ENCODE results near the gene SUMO3. TPM values are rescaled to one million over a fixed set of nuclear protein-coding genes. Genes with fewer than 3 reads are reported as not detected.

SUMO3 gene
- total RNA-seq, 3 donors from 2014 or later, result 68.9 to 76.9 (median 69.4) TPM

GRCh38 chr21:44778499-44778911, 39.4 kb downstream of the SUMO3 start:
- intact Hi-C loops (cut with DNase I, micrococcal nuclease), result no loop called here
- TF ChIP-seq CTCF (IDR thresholded peaks at IDR 0.05), result no peak
- DNase-seq, result no peak
- Histone ChIP-seq H3K9me3 (no peaks in the 10 kb centered on the region), H3K4me1 (ENCODE audit: low read depth) (no peaks in the 10 kb centered on the region), H3K36me3 (ENCODE audit: low read depth) (no peaks in the 10 kb centered on the region), H3K4me3 (no peak overlapping the region)
- ATAC-seq, result peak; percentile 88

- TF ChIP-seq CTCF (IDR thresholded peaks at IDR 0.05), result no peak
- H3K36me3 ChIP-seq (ENCODE audit: low read depth), result no peaks in the 10 kb centered on the region
- ATAC-seq (no peak), DNase-seq (no peak)
- intact Hi-C loops (cut with DNase I, micrococcal nuclease), result no loop called here
- H3K4me1 ChIP-seq (ENCODE audit: low read depth), result no peaks in the 10 kb centered on the region
- H3K4me3 ChIP-seq, result no peak overlapping the region
- H3K9me3 ChIP-seq, result no peaks in the 10 kb centered on the region
These were observed 39.8 kb downstream of the SUMO3 start for GRCh38 chr21:44778094-44778493.

GRCh38 chr21:44774972-44775371, 42.9 kb downstream of the SUMO3 start:
- ATAC-seq (no peak), DNase-seq (no peak)
- intact Hi-C loops (cut with DNase I, micrococcal nuclease), result no loop called here
- Histone ChIP-seq H3K36me3 (ENCODE audit: low read depth) (peaks cover 4% of the 10 kb centered on the region), H3K4me3 (no peak overlapping the region), H3K4me1 (ENCODE audit: low read depth) (no peaks in the 10 kb centered on the region), H3K9me3 (no peaks in the 10 kb centered on the region)
- TF ChIP-seq CTCF (IDR thresholded peaks at IDR 0.05), result no peak

GRCh38 chr21:44773291-44773932, 44.5 kb downstream of the SUMO3 start:
- TF ChIP-seq CTCF (IDR thresholded peaks at IDR 0.05), result no peak

GRCh38 chr21:44771896-44772525, 45.9 kb downstream of the SUMO3 start:
- no peak for TF ChIP-seq CTCF (IDR thresholded peaks at IDR 0.05)

More at GRCh38 chr21:44773291-44773932, 44.5 kb downstream of the SUMO3 start:
- ATAC-seq (no peak), DNase-seq (no peak)
- intact Hi-C loops (cut with DNase I, micrococcal nuclease), result no loop called here
- Histone ChIP-seq H3K4me3 (no peak overlapping the region), H3K4me1 (ENCODE audit: low read depth) (no peaks in the 10 kb centered on the region), H3K36me3 (ENCODE audit: low read depth) (peaks cover 4% of the 10 kb centered on the region), H3K9me3 (no peaks in the 10 kb centered on the region)

More at GRCh38 chr21:44771896-44772525, 45.9 kb downstream of the SUMO3 start:
- H3K4me3 ChIP-seq, result no peak overlapping the region
- peaks cover 4% of the 10 kb centered on the region for H3K36me3 ChIP-seq (ENCODE audit: low read depth)
- H3K4me1 ChIP-seq (ENCODE audit: low read depth), result no peaks in the 10 kb centered on the region
- DNase-seq, result no peak
- H3K9me3 ChIP-seq, result no peaks in the 10 kb centered on the region
- ATAC-seq, result no peak
- intact Hi-C loops (cut with DNase I, micrococcal nuclease), result no loop called here
